Suprapubic skin (tissue), 4 donors: ENCODE data around the gene WDR5.

Experiments
- CTCF ChIP-seq, 2 donors: fragments of 200-600 bp in 1 of 2; fragments of 450-650 bp in 1 of 2; sonication (generic) in 1 of 2; IDR thresholded peaks; one replicate each; pipeline ENCODE4 v1.5.1; 2016 to 2019; ENCODE audit warnings: antibody characterized with exemption in 2 of 2, mild to moderate bottlenecking in 1 of 2, moderate library complexity in 1 of 2
- EP300 ChIP-seq: sonication (generic); formaldehyde crosslinking; IDR thresholded peaks from one replicate; pipeline ENCODE4 v1.6.1; 2017; ENCODE audit warnings: antibody characterized with exemption
- POLR2A ChIP-seq, 2 donors: fragments of 450-650 bp; IDR thresholded peaks; one replicate each; pipeline ENCODE4 v1.6.1; 2017; ENCODE audit warnings: antibody characterized with exemption in 2 of 2, mild to moderate bottlenecking in 2 of 2, moderate library complexity in 2 of 2
- POLR2AphosphoS5 ChIP-seq, 3 donors: sonication (generic); formaldehyde crosslinking; IDR thresholded peaks; one replicate each; pipeline ENCODE4 v1.6.1; 2017; ENCODE audit warnings: antibody characterized with exemption in 3 of 3

- TF ChIP-seq POLR2A (IDR thresholded peaks at IDR 0.05) (no peak), CTCF (IDR thresholded peaks at IDR 0.05) (no peak), POLR2AphosphoS5 (IDR thresholded peaks at IDR 0.05) (no peak), EP300 (no peak)
Measured at GRCh38 chr9:134174073-134174449, 38.2 kb downstream of the WDR5 start.
